ENCODE measurements around the gene BLOC1S4. TPM values are rescaled to one million over a fixed set of nuclear protein-coding genes. Genes with fewer than 3 reads are reported as not detected.

Gene BLOC1S4
- total and polyA plus RNA-seq, 2 experiments from 2014 or later: 23.9 to 35.2 TPM

DNA sequence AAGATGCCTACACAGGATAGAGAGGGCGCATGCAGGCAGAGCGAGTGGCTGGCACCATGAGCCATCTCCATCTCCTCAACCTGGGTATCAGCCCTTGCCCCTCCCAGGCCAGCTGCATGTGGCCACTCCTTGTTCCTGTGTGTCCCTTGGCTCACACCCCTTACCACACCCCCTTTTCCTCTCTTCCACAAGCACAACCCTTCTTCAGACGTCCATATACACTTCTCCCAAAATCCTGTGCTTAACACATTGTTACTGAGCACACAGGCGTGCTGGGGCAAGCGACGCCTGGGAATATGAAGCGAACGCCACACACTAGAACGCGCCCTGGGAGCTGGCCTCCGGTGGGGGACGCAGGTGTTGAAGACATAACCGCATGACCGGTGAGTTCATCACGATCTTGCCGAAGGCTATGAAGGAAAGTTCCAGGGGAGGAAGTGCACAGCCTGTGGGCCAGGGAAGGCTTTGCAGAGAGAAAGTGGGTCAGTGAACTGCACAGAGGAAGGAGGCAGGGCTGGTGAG lies 47.4 kb downstream of the BLOC1S4 start:
- no peak overlapping the region for H3K27ac ChIP-seq (ENCODE audit: low read depth)
- DNase-seq (ENCODE audit: low spot score): peak; percentile 34
- Mint-ChIP-seq H3K4me1 (peaks cover 4% of the 10 kb centered on the region; the same call in 1 of the 3 replicates), H3K9me3 (no peaks in the 10 kb centered on the region), H3K27ac (no peak overlapping the region), H3K36me3 (ENCODE audit: low read depth) (no peaks in the 10 kb centered on the region), H3K27me3 (ENCODE audit: insufficient read depth, low read depth, poor library complexity) (peaks cover 2% of the 10 kb centered on the region), H3K4me3 (no peak overlapping the region)
- no peaks in the 10 kb centered on the region for H3K9me2 ChIP-seq (ENCODE audit: insufficient read depth)
- TF ChIP-seq EZH2phosphoT487 (IDR thresholded peaks at IDR 0.05; ENCODE audit: unreplicated experiment): no peak
- TF ChIP-seq, protein P1, sequence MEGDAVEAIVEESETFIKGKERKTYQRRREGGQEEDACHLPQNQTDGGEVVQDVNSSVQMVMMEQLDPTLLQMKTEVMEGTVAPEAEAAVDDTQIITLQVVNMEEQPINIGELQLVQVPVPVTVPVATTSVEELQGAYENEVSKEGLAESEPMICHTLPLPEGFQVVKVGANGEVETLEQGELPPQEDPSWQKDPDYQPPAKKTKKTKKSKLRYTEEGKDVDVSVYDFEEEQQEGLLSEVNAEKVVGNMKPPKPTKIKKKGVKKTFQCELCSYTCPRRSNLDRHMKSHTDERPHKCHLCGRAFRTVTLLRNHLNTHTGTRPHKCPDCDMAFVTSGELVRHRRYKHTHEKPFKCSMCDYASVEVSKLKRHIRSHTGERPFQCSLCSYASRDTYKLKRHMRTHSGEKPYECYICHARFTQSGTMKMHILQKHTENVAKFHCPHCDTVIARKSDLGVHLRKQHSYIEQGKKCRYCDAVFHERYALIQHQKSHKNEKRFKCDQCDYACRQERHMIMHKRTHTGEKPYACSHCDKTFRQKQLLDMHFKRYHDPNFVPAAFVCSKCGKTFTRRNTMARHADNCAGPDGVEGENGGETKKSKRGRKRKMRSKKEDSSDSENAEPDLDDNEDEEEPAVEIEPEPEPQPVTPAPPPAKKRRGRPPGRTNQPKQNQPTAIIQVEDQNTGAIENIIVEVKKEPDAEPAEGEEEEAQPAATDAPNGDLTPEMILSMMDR (conservative IDR thresholded peaks at IDR 0.05; ENCODE audit: low read depth in 2 of 2): peak in 1 of 2 experiments; percentile 23; a peak in 1 of 4 replicates
- H3F3A ChIP-seq (replicated peaks; ENCODE audit: low read depth): no peaks in the 10 kb centered on the region
- peak overlapping the region; percentile 84 for H2AFZ ChIP-seq
- no peaks in the 10 kb centered on the region for H3K4me1 ChIP-seq (ENCODE audit: insufficient read depth)
- H3K36me3 ChIP-seq (ENCODE audit: insufficient read depth): no peaks in the 10 kb centered on the region
- H3K4me3 ChIP-seq: no peak overlapping the region
- H4K20me1 ChIP-seq (replicated peaks; ENCODE audit: insufficient read depth): no peaks in the 10 kb centered on the region
- no peak overlapping the region for H3K4me2 ChIP-seq
- H3K27me3 ChIP-seq (ENCODE audit: insufficient read depth): no peaks in the 10 kb centered on the region
- ATAC-seq: peak; percentile 63
- H3K79me2 ChIP-seq (replicated peaks; ENCODE audit: insufficient read depth): no peaks in the 10 kb centered on the region

DNA sequence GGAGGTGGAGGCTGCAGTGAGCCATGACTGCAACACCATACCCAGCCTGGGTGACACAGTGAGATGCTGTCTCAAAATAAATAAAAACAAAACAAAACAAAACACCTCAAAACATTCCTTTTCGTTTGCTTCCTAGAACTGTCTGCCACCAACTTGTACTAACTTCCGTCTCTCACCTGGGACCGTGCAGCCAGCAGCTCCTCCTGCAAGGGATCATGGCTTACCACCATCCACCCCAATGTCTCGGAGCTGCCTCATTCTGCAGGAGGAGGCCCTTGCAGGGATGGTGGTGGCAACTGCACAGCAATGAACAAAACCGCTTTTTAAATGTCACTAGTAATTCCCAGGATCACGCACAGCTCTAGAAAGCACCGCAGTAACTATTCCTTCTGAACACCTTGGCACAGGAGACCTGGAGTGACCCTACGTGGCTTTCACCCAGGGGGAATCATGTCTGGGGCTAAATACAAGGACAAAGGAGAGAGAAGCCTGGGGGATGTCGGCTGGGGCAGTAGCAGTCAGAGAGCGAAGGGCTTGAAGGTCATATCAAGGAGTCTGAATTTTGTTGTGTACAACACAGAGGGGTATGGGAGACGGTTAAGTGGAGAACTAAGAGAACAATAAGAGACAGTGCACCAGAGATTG lies 49.1 kb downstream of the BLOC1S4 start:
- Mint-ChIP-seq H3K27me3 (ENCODE audit: insufficient read depth, low read depth, poor library complexity) (peaks cover 6% of the 10 kb centered on the region), H3K4me1 (peaks cover 6% of the 10 kb centered on the region; the same call in 2 of the 3 replicates), H3K36me3 (ENCODE audit: low read depth) (no peaks in the 10 kb centered on the region), H3K27ac (no peak overlapping the region), H3K4me3 (no peak overlapping the region), H3K9me3 (no peaks in the 10 kb centered on the region)
- no peaks in the 10 kb centered on the region for H4K20me1 ChIP-seq (replicated peaks; ENCODE audit: insufficient read depth)
- H3K4me2 ChIP-seq: no peak overlapping the region
- H3K36me3 ChIP-seq (ENCODE audit: insufficient read depth): no peaks in the 10 kb centered on the region
- no peak overlapping the region for H3K4me3 ChIP-seq
- H3F3A ChIP-seq (replicated peaks; ENCODE audit: low read depth): no peaks in the 10 kb centered on the region
- ATAC-seq (no peak), DNase-seq (ENCODE audit: low spot score) (no peak)
- H3K79me2 ChIP-seq (replicated peaks; ENCODE audit: insufficient read depth): no peaks in the 10 kb centered on the region
- H3K4me1 ChIP-seq (ENCODE audit: insufficient read depth): no peaks in the 10 kb centered on the region
- H2AFZ ChIP-seq: no peak overlapping the region
- H3K9me2 ChIP-seq (ENCODE audit: insufficient read depth): no peaks in the 10 kb centered on the region
- no peaks in the 10 kb centered on the region for H3K27me3 ChIP-seq (ENCODE audit: insufficient read depth)
- H3K27ac ChIP-seq (ENCODE audit: low read depth): no peak overlapping the region
- TF ChIP-seq EZH2phosphoT487 (IDR thresholded peaks at IDR 0.05; ENCODE audit: unreplicated experiment): no peak
- TF ChIP-seq, protein P2, sequence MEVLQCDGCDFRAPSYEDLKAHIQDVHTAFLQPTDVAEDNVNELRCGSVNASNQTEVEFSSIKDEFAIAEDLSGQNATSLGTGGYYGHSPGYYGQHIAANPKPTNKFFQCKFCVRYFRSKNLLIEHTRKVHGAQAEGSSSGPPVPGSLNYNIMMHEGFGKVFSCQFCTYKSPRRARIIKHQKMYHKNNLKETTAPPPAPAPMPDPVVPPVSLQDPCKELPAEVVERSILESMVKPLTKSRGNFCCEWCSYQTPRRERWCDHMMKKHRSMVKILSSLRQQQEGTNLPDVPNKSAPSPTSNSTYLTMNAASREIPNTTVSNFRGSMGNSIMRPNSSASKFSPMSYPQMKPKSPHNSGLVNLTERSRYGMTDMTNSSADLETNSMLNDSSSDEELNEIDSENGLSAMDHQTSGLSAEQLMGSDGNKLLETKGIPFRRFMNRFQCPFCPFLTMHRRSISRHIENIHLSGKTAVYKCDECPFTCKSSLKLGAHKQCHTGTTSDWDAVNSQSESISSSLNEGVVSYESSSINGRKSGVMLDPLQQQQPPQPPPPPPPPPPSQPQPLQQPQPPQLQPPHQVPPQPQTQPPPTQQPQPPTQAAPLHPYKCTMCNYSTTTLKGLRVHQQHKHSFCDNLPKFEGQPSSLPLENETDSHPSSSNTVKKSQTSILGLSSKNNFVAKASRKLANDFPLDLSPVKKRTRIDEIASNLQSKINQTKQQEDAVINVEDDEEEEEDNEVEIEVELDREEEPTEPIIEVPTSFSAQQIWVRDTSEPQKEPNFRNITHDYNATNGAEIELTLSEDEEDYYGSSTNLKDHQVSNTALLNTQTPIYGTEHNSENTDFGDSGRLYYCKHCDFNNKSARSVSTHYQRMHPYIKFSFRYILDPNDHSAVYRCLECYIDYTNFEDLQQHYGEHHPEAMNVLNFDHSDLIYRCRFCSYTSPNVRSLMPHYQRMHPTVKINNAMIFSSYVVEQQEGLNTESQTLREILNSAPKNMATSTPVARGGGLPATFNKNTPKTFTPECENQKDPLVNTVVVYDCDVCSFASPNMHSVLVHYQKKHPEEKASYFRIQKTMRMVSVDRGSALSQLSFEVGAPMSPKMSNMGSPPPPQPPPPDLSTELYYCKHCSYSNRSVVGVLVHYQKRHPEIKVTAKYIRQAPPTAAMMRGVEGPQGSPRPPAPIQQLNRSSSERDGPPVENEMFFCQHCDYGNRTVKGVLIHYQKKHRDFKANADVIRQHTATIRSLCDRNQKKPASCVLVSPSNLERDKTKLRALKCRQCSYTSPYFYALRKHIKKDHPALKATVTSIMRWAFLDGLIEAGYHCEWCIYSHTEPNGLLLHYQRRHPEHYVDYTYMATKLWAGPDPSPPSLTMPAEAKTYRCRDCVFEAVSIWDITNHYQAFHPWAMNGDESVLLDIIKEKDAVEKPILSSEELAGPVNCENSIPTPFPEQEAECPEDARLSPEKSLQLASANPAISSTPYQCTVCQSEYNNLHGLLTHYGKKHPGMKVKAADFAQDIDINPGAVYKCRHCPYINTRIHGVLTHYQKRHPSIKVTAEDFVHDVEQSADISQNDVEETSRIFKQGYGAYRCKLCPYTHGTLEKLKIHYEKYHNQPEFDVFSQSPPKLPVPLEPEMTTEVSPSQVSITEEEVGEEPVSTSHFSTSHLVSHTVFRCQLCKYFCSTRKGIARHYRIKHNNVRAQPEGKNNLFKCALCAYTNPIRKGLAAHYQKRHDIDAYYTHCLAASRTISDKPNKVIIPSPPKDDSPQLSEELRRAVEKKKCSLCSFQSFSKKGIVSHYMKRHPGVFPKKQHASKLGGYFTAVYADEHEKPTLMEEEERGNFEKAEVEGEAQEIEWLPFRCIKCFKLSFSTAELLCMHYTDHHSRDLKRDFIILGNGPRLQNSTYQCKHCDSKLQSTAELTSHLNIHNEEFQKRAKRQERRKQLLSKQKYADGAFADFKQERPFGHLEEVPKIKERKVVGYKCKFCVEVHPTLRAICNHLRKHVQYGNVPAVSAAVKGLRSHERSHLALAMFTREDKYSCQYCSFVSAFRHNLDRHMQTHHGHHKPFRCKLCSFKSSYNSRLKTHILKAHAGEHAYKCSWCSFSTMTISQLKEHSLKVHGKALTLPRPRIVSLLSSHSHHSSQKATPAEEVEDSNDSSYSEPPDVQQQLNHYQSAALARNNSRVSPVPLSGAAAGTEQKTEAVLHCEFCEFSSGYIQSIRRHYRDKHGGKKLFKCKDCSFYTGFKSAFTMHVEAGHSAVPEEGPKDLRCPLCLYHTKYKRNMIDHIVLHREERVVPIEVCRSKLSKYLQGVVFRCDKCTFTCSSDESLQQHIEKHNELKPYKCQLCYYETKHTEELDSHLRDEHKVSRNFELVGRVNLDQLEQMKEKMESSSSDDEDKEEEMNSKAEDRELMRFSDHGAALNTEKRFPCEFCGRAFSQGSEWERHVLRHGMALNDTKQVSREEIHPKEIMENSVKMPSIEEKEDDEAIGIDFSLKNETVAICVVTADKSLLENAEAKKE (CRISPR knock-in tag; IDR thresholded peaks at IDR 0.05): no peak
- no peak for TF ChIP-seq ZNF331 (CRISPR knock-in tag; IDR thresholded peaks at IDR 0.05; ENCODE audit: low read depth)
- no peak for TF ChIP-seq CREB1 (CRISPR knock-in tag; IDR thresholded peaks at IDR 0.05; ENCODE audit: low read depth)
- TF ChIP-seq, protein P1 (conservative IDR thresholded peaks at IDR 0.05; ENCODE audit: low read depth in 2 of 2): no peak
- no peak for TF ChIP-seq POLR2AphosphoS5 (IDR thresholded peaks at IDR 0.05; ENCODE audit: low read depth)
- no peak for TF ChIP-seq EZH2 (IDR thresholded peaks at IDR 0.05; ENCODE audit: low read depth, unreplicated experiment)
- TF ChIP-seq ETS1 (IDR thresholded peaks at IDR 0.05): no peak

Measured in GM23338 (cell line).